Gastroesophageal sphincter (tissue), 3 donors: ENCODE results near the gene DOK5.

Experiments
- CTCF ChIP-seq, 4 experiments: fragments of 200-600 bp in 2 of 4; fragments of 450-650 bp in 2 of 4; sonication (generic) in 1 of 4; IDR thresholded peaks; one replicate each; pipeline ENCODE4 v1.5.1; 2017 to 2019; ENCODE audit warnings: antibody characterized with exemption in 4 of 4, mild to moderate bottlenecking in 2 of 4, moderate library complexity in 2 of 4
- EP300 ChIP-seq: sonication (generic); formaldehyde crosslinking; IDR thresholded peaks from one replicate; pipeline ENCODE4 v1.6.1; 2017; ENCODE audit warnings: antibody characterized with exemption, mild to moderate bottlenecking
- POLR2A ChIP-seq, 2 donors: fragments of 450-650 bp; IDR thresholded peaks; one replicate each; pipeline ENCODE4 v1.6.1; 2017; ENCODE audit warnings: antibody characterized with exemption in 2 of 2, mild to moderate bottlenecking in 2 of 2, moderate library complexity in 1 of 2
- POLR2AphosphoS5 ChIP-seq: sonication (generic); formaldehyde crosslinking; IDR thresholded peaks from one replicate; pipeline ENCODE4 v1.6.1; 2017; ENCODE audit warnings: antibody characterized with exemption

- no peak for TF ChIP-seq CTCF (IDR thresholded peaks at IDR 0.05)
- TF ChIP-seq POLR2A (IDR thresholded peaks at IDR 0.05) = no peak
- no peak for TF ChIP-seq POLR2AphosphoS5
- TF ChIP-seq EP300 = no peak
Measured at GRCh38 chr20:54651252-54651651, 175.9 kb downstream of the DOK5 start.
